Prostate gland (tissue), 2 donors: ENCODE results near the gene CDRT4. TPM values are rescaled to one million over a fixed set of nuclear protein-coding genes. Genes with fewer than 3 reads are reported as not detected.

Source experiments
- DNase-seq: peaks from one replicate; pipeline ENCODE4 v3.0.0-alpha.2; 2019; ENCODE audit warnings: low spot score
- H3K27ac ChIP-seq, 2 donors: fragments of 200-600 bp; sonication (generic); 2 replicates each; pipeline ENCODE4 v1.5.1; 2017 to 2019
- H3K27me3 ChIP-seq: fragments of 200-600 bp; sonication (generic); replicated peaks from 2 replicates; pipeline ENCODE4 v1.5.1; 2019; ENCODE audit not compliant: insufficient read depth
- H3K36me3 ChIP-seq, 2 donors: fragments of 200-600 bp; sonication (generic); 1 replicate in 1 of 2; 2 replicates in 1 of 2; pipeline versions ENCODE4 v1.5.1 to v1.8.1; 2017 to 2019
- H3K4me1 ChIP-seq: fragments of 200-600 bp; sonication (generic); replicated peaks from 2 replicates; pipeline ENCODE4 v1.5.1; 2019
- H3K4me3 ChIP-seq, 2 donors: fragments of 200-600 bp; sonication (generic); 2 replicates each; pipeline ENCODE4 v1.5.1; 2017 to 2019
- H3K9me3 ChIP-seq: fragments of 200-600 bp; sonication (generic); 2 replicates; pipeline ENCODE4 v1.5.1; 2017
- POLR2A ChIP-seq: fragments of 450-650 bp; IDR thresholded peaks from one replicate; pipeline ENCODE4 v1.6.1; 2016; ENCODE audit warnings: antibody characterized with exemption, mild to moderate bottlenecking
- POLR2AphosphoS5 ChIP-seq: sonication (generic); formaldehyde crosslinking; IDR thresholded peaks from one replicate; pipeline ENCODE4 v1.6.1; 2017; ENCODE audit warnings: antibody characterized with exemption
- WGBS: methylation state at CpG from one replicate; pipeline ENCODE4 v1.1.5; 2018; 5-methylcytosine and 5-hydroxymethylcytosine counted together
- intact Hi-C: fragments of 100-400 bp; cut with DNase I; formaldehyde crosslinking; loops from one replicate; pipeline ENCODE4 v1.14.2; 2022
- total RNA-seq, 2 donors: library from RNA; depleted of rRNA; stranded (reverse); fragments of >200 nt; gene quantifications; one replicate each; pipeline ENCODE4 v1.1.0, GENCODE V29; 2016
- TF ChIP-seq, protein P1 (sequence below), 4 experiments: fragments of 200-600 bp in 2 of 4; fragments of 450-650 bp in 2 of 4; sonication (generic) in 2 of 4; IDR thresholded peaks; 1 replicate in 3 of 4; 2 replicates in 1 of 4; pipeline ENCODE4 v1.5.1; 2016 to 2019; ENCODE audit warnings: antibody characterized with exemption in 4 of 4, mild to moderate bottlenecking in 2 of 4, moderate library complexity in 2 of 4

The CDRT4 gene
- total RNA-seq, 2 donors from 2014 or later, result 8.5 to 13.0 TPM

DNA sequence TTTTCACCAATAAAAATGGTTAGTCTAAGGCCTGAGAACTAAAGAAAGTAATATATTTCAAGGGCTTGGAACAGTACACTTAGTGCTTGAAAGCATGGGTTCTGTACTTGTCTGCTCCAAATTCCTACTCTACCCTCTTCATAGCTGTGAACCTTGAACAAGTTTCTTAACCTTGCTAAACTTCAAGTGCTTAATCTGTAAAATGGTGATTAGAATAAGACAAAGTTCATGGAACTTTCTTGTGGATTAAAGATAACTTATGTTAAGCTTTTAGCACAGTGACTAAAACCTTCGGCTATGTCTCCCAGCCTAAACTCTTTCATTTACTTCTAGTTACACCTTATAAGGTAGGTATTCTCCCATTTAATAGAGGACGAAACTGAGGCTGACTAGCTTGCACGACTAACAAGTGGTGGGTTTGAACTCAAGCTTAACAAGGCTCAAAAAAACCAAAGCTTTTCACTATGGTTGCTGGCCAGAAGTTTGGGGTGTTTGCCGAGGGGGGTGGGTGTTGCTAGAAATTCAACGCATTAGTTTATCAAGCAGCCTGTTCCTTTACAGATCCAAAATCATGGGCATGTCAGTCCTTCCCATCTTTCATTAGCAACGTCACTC lies 28.8 kb downstream of the CDRT4 start:
- no peak overlapping the region for H3K27ac ChIP-seq
- no peak for TF ChIP-seq POLR2AphosphoS5
- TF ChIP-seq POLR2A, result no peak
- TF ChIP-seq, protein P1, sequence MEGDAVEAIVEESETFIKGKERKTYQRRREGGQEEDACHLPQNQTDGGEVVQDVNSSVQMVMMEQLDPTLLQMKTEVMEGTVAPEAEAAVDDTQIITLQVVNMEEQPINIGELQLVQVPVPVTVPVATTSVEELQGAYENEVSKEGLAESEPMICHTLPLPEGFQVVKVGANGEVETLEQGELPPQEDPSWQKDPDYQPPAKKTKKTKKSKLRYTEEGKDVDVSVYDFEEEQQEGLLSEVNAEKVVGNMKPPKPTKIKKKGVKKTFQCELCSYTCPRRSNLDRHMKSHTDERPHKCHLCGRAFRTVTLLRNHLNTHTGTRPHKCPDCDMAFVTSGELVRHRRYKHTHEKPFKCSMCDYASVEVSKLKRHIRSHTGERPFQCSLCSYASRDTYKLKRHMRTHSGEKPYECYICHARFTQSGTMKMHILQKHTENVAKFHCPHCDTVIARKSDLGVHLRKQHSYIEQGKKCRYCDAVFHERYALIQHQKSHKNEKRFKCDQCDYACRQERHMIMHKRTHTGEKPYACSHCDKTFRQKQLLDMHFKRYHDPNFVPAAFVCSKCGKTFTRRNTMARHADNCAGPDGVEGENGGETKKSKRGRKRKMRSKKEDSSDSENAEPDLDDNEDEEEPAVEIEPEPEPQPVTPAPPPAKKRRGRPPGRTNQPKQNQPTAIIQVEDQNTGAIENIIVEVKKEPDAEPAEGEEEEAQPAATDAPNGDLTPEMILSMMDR (IDR thresholded peaks at IDR 0.05), result no peak
- no peak for DNase-seq

DNA sequence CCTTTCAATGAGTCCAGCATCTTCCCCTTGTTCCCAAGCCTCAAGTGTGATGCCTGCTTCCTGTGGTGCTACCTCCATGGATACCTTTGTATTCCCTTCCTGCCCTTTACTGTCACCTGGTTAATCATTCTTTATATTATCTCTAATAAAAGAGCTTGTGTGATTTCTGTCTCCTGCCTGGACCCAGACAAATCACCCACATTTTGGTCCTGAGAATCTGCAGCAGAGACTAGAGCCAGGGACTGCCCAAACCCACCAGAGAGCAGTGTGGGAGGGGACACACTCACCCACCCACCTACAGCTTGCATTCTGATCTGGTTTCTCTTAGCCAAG lies 30.2 kb downstream of the CDRT4 start:
- H3K27ac ChIP-seq, result no peak overlapping the region
- no peak for DNase-seq
- no peaks in the 10 kb centered on the region for H3K27me3 ChIP-seq
- TF ChIP-seq, protein P1 (IDR thresholded peaks at IDR 0.05), result no peak
- TF ChIP-seq POLR2A (no peak), POLR2AphosphoS5 (no peak)
- intact Hi-C loops, result no loop called here
- no peaks in the 10 kb centered on the region for H3K4me1 ChIP-seq
- no peak overlapping the region for H3K4me3 ChIP-seq
- no peaks in the 10 kb centered on the region for H3K36me3 ChIP-seq
- no peaks in the 10 kb centered on the region for H3K9me3 ChIP-seq

More for the DNA sequence above, 28.8 kb downstream of the CDRT4 start:
- Histone ChIP-seq H3K36me3 (no peaks in the 10 kb centered on the region), H3K4me1 (no peaks in the 10 kb centered on the region), H3K27me3 (no peaks in the 10 kb centered on the region), H3K4me3 (no peak overlapping the region), H3K9me3 (no peaks in the 10 kb centered on the region)
- intact Hi-C loops, result no loop called here
- WGBS, result 87% methylated on average over 6 of the region's 6 CpGs

DNA sequence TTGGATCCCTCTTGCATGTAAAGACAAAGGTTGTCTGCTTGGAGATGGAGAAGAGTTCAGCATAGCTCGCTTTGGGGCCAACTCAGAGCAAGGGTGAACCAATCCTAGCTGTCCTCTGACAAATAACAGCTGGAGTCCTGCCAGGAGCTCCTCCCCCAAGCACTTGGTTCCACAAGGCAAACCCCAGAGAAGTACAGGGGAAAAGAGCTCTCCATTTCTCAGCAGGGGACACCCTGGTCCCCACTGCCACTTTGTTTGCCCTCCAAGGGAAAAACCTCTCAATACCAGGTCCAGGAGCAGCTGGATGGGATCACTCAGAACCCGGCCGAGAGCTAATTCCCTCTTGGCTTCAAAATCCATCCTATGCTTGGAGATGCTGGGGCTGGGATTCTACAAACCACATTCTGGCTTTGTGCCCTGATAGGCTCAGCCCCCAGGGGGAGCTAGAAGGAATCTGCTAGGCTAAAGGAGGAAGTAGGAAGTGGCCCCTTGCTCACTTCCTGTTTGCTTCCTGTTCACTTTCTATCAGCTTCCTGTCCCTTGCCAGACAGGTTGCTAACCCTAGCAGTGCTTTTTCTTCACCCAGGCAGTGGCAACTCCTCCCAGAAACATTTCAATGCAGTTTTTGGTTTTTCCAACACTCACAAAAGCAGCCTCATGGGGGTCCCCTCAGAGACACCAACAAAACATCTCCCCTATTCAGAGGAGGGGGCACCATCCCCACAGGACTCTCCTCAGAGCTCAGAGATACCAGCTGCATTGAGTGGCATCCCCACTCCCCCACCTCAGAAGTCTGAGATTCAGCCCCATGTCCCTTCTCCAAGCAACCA lies 30.7 kb downstream of the CDRT4 start:
- H3K36me3 ChIP-seq, result no peaks in the 10 kb centered on the region
- intact Hi-C loops, result no loop called here
- H3K27me3 ChIP-seq, result no peaks in the 10 kb centered on the region
- H3K4me3 ChIP-seq, result no peak overlapping the region
- TF ChIP-seq POLR2A, result no peak
- TF ChIP-seq, protein P1 (IDR thresholded peaks at IDR 0.05), result no peak
- no peak for TF ChIP-seq POLR2AphosphoS5
- no peak for DNase-seq
- H3K27ac ChIP-seq, result no peak overlapping the region
- H3K9me3 ChIP-seq, result no peaks in the 10 kb centered on the region
- WGBS, result 61% methylated on average over 3 of the region's 3 CpGs
- no peaks in the 10 kb centered on the region for H3K4me1 ChIP-seq

DNA sequence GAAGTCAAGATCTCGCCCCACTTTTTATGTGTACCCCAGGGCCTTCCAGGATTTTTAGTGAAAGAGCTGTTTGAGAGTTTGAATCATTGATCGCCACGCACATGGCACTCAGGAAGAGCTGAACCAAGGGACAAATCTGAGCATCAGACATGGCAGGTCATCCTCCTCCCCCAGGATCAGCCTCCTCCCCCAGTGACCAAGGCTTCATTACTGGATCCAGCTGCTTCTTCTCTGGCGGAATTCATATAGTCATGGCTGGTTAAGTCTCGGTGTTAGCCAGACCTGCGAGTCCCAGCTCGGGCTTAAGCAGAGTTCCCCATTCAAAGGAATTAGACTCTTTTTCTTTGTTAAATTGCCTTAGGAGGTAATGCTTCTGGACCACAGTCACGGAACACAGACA lies 32.5 kb downstream of the CDRT4 start:
- H3K36me3 ChIP-seq, result no peaks in the 10 kb centered on the region
- no peak overlapping the region for H3K4me3 ChIP-seq
- H3K27me3 ChIP-seq, result no peaks in the 10 kb centered on the region
- H3K4me1 ChIP-seq, result no peaks in the 10 kb centered on the region
- WGBS, result 94% methylated on average over 8 of the region's 8 CpGs
- H3K27ac ChIP-seq, result no peak overlapping the region
- TF ChIP-seq, protein P1 (IDR thresholded peaks at IDR 0.05), result no peak
- TF ChIP-seq POLR2AphosphoS5 (no peak), POLR2A (no peak)
- intact Hi-C loops, result no loop called here
- H3K9me3 ChIP-seq, result no peaks in the 10 kb centered on the region
- no peak for DNase-seq
